Measurements from ENCODE around the gene DPP6.

DNA sequence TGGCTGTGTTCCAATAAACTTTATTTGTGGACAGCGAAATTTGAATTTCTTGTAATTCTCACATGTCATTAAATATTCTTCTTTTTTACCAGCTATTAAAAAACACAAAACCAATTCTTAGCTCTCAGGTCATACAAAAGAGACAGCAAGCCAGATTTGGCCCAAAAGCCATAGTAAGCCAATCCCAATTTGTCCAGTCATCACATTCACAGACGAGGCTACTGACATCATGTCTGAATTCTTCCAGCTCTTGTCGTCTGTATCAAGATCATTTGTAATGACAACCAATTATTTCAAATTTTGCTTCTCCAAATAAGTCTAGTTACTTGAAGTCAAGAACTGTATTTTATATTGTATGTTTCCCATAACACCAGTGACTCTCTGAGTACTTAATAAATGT lies 684.2 kb downstream of the DPP6 start:
- TF ChIP-seq, protein P1, sequence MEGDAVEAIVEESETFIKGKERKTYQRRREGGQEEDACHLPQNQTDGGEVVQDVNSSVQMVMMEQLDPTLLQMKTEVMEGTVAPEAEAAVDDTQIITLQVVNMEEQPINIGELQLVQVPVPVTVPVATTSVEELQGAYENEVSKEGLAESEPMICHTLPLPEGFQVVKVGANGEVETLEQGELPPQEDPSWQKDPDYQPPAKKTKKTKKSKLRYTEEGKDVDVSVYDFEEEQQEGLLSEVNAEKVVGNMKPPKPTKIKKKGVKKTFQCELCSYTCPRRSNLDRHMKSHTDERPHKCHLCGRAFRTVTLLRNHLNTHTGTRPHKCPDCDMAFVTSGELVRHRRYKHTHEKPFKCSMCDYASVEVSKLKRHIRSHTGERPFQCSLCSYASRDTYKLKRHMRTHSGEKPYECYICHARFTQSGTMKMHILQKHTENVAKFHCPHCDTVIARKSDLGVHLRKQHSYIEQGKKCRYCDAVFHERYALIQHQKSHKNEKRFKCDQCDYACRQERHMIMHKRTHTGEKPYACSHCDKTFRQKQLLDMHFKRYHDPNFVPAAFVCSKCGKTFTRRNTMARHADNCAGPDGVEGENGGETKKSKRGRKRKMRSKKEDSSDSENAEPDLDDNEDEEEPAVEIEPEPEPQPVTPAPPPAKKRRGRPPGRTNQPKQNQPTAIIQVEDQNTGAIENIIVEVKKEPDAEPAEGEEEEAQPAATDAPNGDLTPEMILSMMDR (IDR thresholded peaks at IDR 0.05; ENCODE audit: poor library complexity) = no peak
- no peak for TF ChIP-seq EZH2 (IDR thresholded peaks at IDR 0.05; ENCODE audit: borderline replicate concordance)
- TF ChIP-seq EZH2phosphoT487 (IDR thresholded peaks at IDR 0.05; ENCODE audit: low read depth, severe bottlenecking, unreplicated experiment) = no peak
